ENCODE results near the gene OTOS.

The OTOS gene

DNA sequence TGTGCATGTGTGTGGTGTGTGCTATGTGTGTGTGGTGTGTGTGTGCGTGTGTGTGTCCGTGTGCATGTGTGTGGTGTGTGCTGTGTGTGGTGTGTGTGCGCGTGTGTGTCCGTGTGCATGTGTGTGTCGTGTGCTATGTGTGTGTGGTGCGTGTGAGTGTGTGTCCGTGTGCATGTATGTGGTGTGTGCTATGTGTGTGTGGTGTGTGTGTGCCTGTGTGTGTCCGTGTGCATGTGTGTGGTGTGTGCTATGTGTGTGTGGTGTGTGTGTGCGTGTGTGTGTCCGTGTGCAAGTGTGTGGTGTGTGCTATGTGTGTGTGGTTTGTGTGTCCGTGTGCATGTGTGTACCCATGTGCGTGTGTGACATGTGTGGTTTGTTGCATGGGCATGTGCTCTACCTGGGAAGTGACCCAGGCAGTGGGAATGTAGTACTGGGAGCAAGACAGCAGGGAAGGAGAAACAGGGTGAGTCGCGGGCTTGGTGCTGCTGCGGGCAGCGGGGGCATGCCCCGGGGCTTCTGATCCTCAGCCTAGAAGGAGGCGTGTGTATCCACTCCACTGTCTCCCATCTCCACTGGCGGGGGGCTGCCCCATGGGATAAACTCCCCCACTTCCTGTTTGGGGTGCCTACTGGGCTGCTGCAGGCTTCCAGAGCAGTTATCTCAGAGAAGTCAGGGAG is 7.6 kb upstream of the OTOS start:
- no peak overlapping the region for H3K9ac ChIP-seq (ENCODE audit: low read length)
- no peaks in the 10 kb centered on the region for H3K9me3 ChIP-seq (ENCODE audit: low read length)
- H3K27ac ChIP-seq (ENCODE audit: low read depth, low read length): no peak overlapping the region
- H3K4me3 ChIP-seq (ENCODE audit: low read depth in 1 of 2, low read length in 2 of 2): no peak overlapping the region
- peaks cover 6% of the 10 kb centered on the region for H3K4me1 ChIP-seq (ENCODE audit: insufficient read depth, low read length)
- H3K27me3 ChIP-seq (ENCODE audit: control insufficient read depth in 1 of 2, insufficient read depth in 2 of 2, low read length in 2 of 2): peaks cover 0 to 38% of the 10 kb centered on the region in 2 donors
- H3K36me3 ChIP-seq (ENCODE audit: insufficient read depth, low read length): no peaks in the 10 kb centered on the region

DNA sequence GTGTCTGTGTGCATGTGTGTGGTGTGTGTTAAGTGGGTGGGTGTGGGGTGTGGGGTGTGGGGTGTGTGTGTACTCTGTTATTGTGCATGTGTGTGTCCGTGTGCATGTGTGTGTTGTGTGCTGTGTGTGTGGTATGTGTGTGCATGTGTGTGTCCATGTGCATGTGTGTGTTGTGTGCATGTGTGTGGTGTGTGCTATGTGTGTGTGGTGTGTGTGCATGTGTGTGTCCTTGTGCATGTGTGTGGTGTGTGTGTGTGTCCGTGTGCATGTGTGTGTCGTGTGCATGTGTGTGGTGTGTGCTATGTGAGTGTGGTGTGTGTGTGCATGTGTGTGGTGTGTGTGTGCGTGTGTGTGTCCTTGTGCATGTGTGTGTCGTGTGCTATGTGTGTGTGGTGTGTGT is 6.9 kb upstream of the OTOS start:
- Histone ChIP-seq H3K36me3 (ENCODE audit: insufficient read depth, low read length) (no peaks in the 10 kb centered on the region), H3K4me3 (ENCODE audit: low read depth in 1 of 2, low read length in 2 of 2) (no peak overlapping the region), H3K9me3 (ENCODE audit: low read length) (no peaks in the 10 kb centered on the region), H3K9ac (ENCODE audit: low read length) (no peak overlapping the region), H3K4me1 (ENCODE audit: insufficient read depth, low read length) (peaks cover 6% of the 10 kb centered on the region), H3K27ac (ENCODE audit: low read depth, low read length) (no peak overlapping the region), H3K27me3 (ENCODE audit: control insufficient read depth in 1 of 2, insufficient read depth in 2 of 2, low read length in 2 of 2) (peaks cover 0 to 42% of the 10 kb centered on the region in 2 donors)

GRCh38 chr2:240146627-240147278 is 6.3 kb upstream of the OTOS start:
- Histone ChIP-seq H3K27ac (ENCODE audit: low read depth, low read length) (no peak overlapping the region), H3K4me3 (ENCODE audit: low read depth in 1 of 2, low read length in 2 of 2) (no peak overlapping the region), H3K9ac (ENCODE audit: low read length) (no peak overlapping the region), H3K27me3 (ENCODE audit: control insufficient read depth in 1 of 2, insufficient read depth in 2 of 2, low read length in 2 of 2) (peaks cover 0 to 42% of the 10 kb centered on the region in 2 donors), H3K36me3 (ENCODE audit: insufficient read depth, low read length) (no peaks in the 10 kb centered on the region), H3K4me1 (ENCODE audit: insufficient read depth, low read length) (peaks cover 6% of the 10 kb centered on the region), H3K9me3 (ENCODE audit: low read length) (no peaks in the 10 kb centered on the region)

DNA sequence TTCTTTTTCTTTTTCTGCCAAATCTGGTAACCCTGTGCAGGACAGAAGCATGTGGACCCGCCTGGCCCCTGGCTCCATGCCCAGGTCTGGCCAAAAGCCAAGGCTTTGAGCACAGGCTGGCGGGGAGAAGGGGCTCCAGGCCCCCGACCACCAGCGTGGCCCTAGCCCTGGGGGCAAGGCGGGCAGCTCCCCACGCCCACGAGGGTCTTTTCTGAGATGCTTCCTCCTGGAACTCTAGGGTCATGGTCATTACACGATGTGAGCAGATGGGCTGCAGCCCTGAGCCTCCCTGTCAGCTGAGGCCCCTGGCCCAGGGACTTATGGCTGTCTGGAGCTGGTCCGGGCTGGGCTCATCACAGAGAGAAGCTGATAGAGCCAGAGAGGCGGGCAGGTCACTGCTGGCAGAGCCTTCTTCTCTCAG is 5.7 kb upstream of the OTOS start:
- Histone ChIP-seq H3K9me3 (ENCODE audit: low read length) (no peaks in the 10 kb centered on the region), H3K9ac (ENCODE audit: low read length) (no peak overlapping the region), H3K27me3 (ENCODE audit: control insufficient read depth in 1 of 2, insufficient read depth in 2 of 2, low read length in 2 of 2) (peaks cover 0 to 37% of the 10 kb centered on the region in 2 donors), H3K4me1 (ENCODE audit: insufficient read depth, low read length) (peaks cover 6% of the 10 kb centered on the region), H3K4me3 (ENCODE audit: low read depth in 1 of 2, low read length in 2 of 2) (no peak overlapping the region), H3K27ac (ENCODE audit: low read depth, low read length) (no peak overlapping the region), H3K36me3 (ENCODE audit: insufficient read depth, low read length) (no peaks in the 10 kb centered on the region)

DNA sequence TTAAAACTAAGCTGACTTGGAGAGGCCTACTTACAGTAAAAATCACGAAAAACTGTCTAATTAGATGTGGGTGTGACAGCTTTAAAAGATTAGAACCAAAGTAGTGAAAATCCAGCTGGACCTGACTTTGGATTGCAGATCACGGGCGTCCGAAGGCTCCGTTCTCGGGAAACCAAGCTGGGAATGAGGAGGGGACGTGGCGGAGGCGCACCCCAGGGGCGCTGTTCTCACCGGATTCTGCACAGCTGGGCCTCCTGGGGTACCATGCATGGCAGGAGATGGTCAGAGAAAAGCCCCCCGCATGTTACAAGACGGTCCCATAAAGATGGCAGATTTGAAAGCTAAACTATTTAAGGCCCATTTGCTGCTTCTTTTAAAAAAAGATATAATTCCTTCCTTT is 5.0 kb upstream of the OTOS start:
- Histone ChIP-seq H3K9me3 (ENCODE audit: low read length) (no peaks in the 10 kb centered on the region), H3K4me3 (ENCODE audit: low read depth in 1 of 2, low read length in 2 of 2) (no peak overlapping the region), H3K36me3 (ENCODE audit: insufficient read depth, low read length) (no peaks in the 10 kb centered on the region), H3K4me1 (ENCODE audit: insufficient read depth, low read length) (peaks cover 6% of the 10 kb centered on the region), H3K27me3 (ENCODE audit: control insufficient read depth in 1 of 2, insufficient read depth in 2 of 2, low read length in 2 of 2) (peaks cover 0 to 33% of the 10 kb centered on the region in 2 donors), H3K9ac (ENCODE audit: low read length) (no peak overlapping the region), H3K27ac (ENCODE audit: low read depth, low read length) (no peak overlapping the region)

DNA sequence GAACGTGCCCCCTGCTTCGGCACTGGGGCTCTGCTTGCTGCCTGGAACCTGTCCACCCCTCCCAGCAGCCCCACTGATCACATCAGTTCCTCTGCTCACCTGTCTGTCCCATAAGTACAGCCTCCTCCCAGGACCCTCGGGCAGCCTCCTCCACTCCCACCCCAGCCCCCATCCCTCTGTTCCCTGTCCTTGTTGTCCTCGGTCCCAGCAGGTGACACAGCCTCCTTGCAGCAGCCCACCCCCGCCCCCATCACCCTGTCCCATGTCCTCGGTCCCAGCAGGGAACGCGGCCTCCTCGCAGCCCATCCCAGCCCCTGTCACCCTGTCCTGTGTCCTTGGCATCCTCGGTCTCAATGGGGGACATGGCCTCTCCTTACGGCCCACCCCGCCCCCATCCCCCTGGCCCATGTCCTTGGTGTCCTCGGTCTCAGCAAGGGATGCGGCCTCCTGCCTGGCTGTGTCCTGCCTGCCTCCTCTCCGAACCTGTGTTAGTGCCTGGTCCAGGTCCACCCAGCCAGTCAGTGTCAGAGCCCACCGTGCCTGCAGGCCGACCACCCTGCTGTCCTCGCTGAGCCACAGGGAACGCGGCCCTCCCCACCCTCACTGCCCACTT is 4.3 kb upstream of the OTOS start:
- Histone ChIP-seq H3K4me3 (ENCODE audit: low read depth in 1 of 2, low read length in 2 of 2) (no peak overlapping the region), H3K36me3 (ENCODE audit: insufficient read depth, low read length) (no peaks in the 10 kb centered on the region), H3K4me1 (ENCODE audit: insufficient read depth, low read length) (peaks cover 6% of the 10 kb centered on the region), H3K27me3 (ENCODE audit: control insufficient read depth in 1 of 2, insufficient read depth in 2 of 2, low read length in 2 of 2) (peaks cover 0 to 26% of the 10 kb centered on the region in 2 donors), H3K9me3 (ENCODE audit: low read length) (no peaks in the 10 kb centered on the region), H3K27ac (ENCODE audit: low read depth, low read length) (no peak overlapping the region), H3K9ac (ENCODE audit: low read length) (no peak overlapping the region)

DNA sequence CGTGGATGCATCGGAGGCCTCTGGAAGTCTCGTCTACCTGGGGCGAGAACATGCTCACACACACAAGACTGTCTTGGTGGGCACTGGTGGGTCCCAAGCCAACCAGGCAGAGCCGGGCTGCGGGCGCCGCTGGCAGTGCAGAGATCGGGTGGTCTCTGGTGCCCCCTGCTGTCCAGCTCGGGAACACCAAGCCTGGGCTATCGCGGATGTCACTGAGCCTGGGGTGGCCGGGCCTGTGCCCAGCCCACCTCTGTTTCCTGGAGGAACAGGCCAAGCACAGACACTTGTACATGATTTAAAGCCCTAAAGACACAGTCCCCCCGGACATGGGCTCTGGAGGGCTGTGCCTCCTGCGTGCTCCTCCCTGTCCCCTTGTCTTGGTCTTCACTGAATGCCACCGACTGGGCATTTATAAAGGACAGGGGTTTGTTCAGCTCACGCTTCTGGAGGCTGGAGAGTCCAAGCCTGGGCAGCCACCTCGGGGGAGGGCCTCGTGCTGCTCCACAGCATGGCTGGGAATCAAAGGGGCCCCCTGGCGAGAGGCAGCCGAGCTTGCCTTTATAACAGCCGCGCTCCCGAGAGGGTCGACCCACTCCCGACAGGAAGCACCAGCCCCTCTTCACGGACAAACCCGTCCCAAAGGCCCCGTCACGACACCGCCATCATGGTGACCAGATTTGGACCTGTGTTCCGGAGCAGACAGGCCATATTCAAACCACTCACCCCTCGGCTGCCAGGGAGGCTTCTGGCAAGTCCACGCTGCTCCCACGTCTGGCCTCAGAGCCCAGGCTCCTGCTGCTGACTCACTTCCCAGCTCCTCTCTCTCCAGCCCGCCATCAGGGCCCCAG is 3.6 kb upstream of the OTOS start:
- H3K27ac ChIP-seq (ENCODE audit: low read depth, low read length): no peak overlapping the region
- H3K27me3 ChIP-seq (ENCODE audit: control insufficient read depth in 1 of 2, insufficient read depth in 2 of 2, low read length in 2 of 2): peaks cover 0 to 18% of the 10 kb centered on the region in 2 donors
- peaks cover 6% of the 10 kb centered on the region for H3K4me1 ChIP-seq (ENCODE audit: insufficient read depth, low read length)
- no peaks in the 10 kb centered on the region for H3K9me3 ChIP-seq (ENCODE audit: low read length)
- H3K36me3 ChIP-seq (ENCODE audit: insufficient read depth, low read length): no peaks in the 10 kb centered on the region
- H3K4me3 ChIP-seq (ENCODE audit: low read depth in 1 of 2, low read length in 2 of 2): no peak overlapping the region
- H3K9ac ChIP-seq (ENCODE audit: low read length): no peak overlapping the region

GRCh38 chr2:240143276-240143675 is 2.8 kb upstream of the OTOS start:
- H3K4me3 ChIP-seq (ENCODE audit: low read depth in 1 of 2, low read length in 2 of 2): no peak overlapping the region
- H3K27ac ChIP-seq (ENCODE audit: low read depth, low read length): no peak overlapping the region
- no peaks in the 10 kb centered on the region for H3K9me3 ChIP-seq (ENCODE audit: low read length)
- peaks cover 6% of the 10 kb centered on the region for H3K4me1 ChIP-seq (ENCODE audit: insufficient read depth, low read length)
- no peaks in the 10 kb centered on the region for H3K36me3 ChIP-seq (ENCODE audit: insufficient read depth, low read length)
- H3K9ac ChIP-seq (ENCODE audit: low read length): no peak overlapping the region
- H3K27me3 ChIP-seq (ENCODE audit: control insufficient read depth in 1 of 2, insufficient read depth in 2 of 2, low read length in 2 of 2): peaks cover 0 to 16% of the 10 kb centered on the region in 2 donors

- no peaks in the 10 kb centered on the region for H3K9me3 ChIP-seq (ENCODE audit: low read length)
- peaks cover 0 to 16% of the 10 kb centered on the region in 2 donors for H3K27me3 ChIP-seq (ENCODE audit: control insufficient read depth in 1 of 2, insufficient read depth in 2 of 2, low read length in 2 of 2)
- H3K4me3 ChIP-seq (ENCODE audit: low read depth in 1 of 2, low read length in 2 of 2): no peak overlapping the region
- H3K36me3 ChIP-seq (ENCODE audit: insufficient read depth, low read length): no peaks in the 10 kb centered on the region
- H3K9ac ChIP-seq (ENCODE audit: low read length): no peak overlapping the region
- H3K4me1 ChIP-seq (ENCODE audit: insufficient read depth, low read length): peaks cover 6% of the 10 kb centered on the region
- H3K27ac ChIP-seq (ENCODE audit: low read depth, low read length): no peak overlapping the region
Measured at GRCh38 chr2:240142859-240143258, 2.4 kb upstream of the OTOS start.

GRCh38 chr2:240142256-240142775 is 1.9 kb upstream of the OTOS start:
- Histone ChIP-seq H3K9ac (ENCODE audit: low read length) (no peak overlapping the region), H3K4me3 (ENCODE audit: low read depth in 1 of 2, low read length in 2 of 2) (no peak overlapping the region), H3K27ac (ENCODE audit: low read depth, low read length) (no peak overlapping the region), H3K27me3 (ENCODE audit: control insufficient read depth in 1 of 2, insufficient read depth in 2 of 2, low read length in 2 of 2) (peaks cover 0 to 16% of the 10 kb centered on the region in 2 donors), H3K4me1 (ENCODE audit: insufficient read depth, low read length) (peaks cover 6% of the 10 kb centered on the region), H3K9me3 (ENCODE audit: low read length) (no peaks in the 10 kb centered on the region), H3K36me3 (ENCODE audit: insufficient read depth, low read length) (no peaks in the 10 kb centered on the region)

- H3K9me3 ChIP-seq (ENCODE audit: low read length): no peaks in the 10 kb centered on the region
- peaks cover 6% of the 10 kb centered on the region for H3K4me1 ChIP-seq (ENCODE audit: insufficient read depth, low read length)
- H3K9ac ChIP-seq (ENCODE audit: low read length): no peak overlapping the region
- no peaks in the 10 kb centered on the region for H3K36me3 ChIP-seq (ENCODE audit: insufficient read depth, low read length)
- H3K27ac ChIP-seq (ENCODE audit: low read depth, low read length): no peak overlapping the region
- no peak overlapping the region for H3K4me3 ChIP-seq (ENCODE audit: low read depth in 1 of 2, low read length in 2 of 2)
- peaks cover 0 to 16% of the 10 kb centered on the region in 2 donors for H3K27me3 ChIP-seq (ENCODE audit: control insufficient read depth in 1 of 2, insufficient read depth in 2 of 2, low read length in 2 of 2)
Measured at GRCh38 chr2:240141736-240142135, 1.3 kb upstream of the OTOS start.

Measured in muscle layer of colon (tissue), 2 donors.